Measurements from ENCODE around the gene KCTD4. TPM values are rescaled to one million over a fixed set of nuclear protein-coding genes. Genes with fewer than 3 reads are reported as not detected.
A peak's percentile ranks its signal among the peaks of the same experiment; 100 is the strongest.

Gene KCTD4
- total RNA-seq, 2 donors from 2014 or later = not detected

GRCh38 chr13:45198041-45198440 is 2.8 kb downstream of the KCTD4 start:
- H3K36me3 ChIP-seq = no peaks in the 10 kb centered on the region
- peaks cover 14 to 17% of the 10 kb centered on the region in 2 donors for H3K4me1 ChIP-seq (ENCODE audit: control insufficient read depth in 1 of 2, low read depth in 2 of 2)
- H3K9me3 ChIP-seq = no peaks in the 10 kb centered on the region
- ATAC-seq (ENCODE audit: insufficient number of reproducible peaks, low FRiP score, low read depth) = no peak
- H3K4me3 ChIP-seq = no peak overlapping the region
- no peak overlapping the region for H3K27ac ChIP-seq
- no peak for DNase-seq (ENCODE audit: low spot score)
- no peaks in the 10 kb centered on the region for H3K27me3 ChIP-seq (replicated peaks; ENCODE audit: insufficient read depth)
- TF ChIP-seq CTCF (IDR thresholded peaks at IDR 0.05) = no peak

- Histone ChIP-seq H3K9me3 (no peaks in the 10 kb centered on the region), H3K4me1 (ENCODE audit: control insufficient read depth in 1 of 2, low read depth in 2 of 2) (peaks cover 14 to 17% of the 10 kb centered on the region in 2 donors), H3K27me3 (replicated peaks; ENCODE audit: insufficient read depth) (no peaks in the 10 kb centered on the region), H3K27ac (no peak overlapping the region), H3K4me3 (no peak overlapping the region), H3K36me3 (no peaks in the 10 kb centered on the region)
- no peak for ATAC-seq (ENCODE audit: insufficient number of reproducible peaks, low FRiP score, low read depth)
- no peak for DNase-seq (ENCODE audit: low spot score)
- TF ChIP-seq CTCF (IDR thresholded peaks at IDR 0.05) = no peak
Observed at GRCh38 chr13:45196622-45197021, 4.2 kb downstream of the KCTD4 start.

GRCh38 chr13:45196096-45196495 is 4.7 kb downstream of the KCTD4 start:
- ATAC-seq (ENCODE audit: insufficient number of reproducible peaks, low FRiP score, low read depth) = no peak
- Histone ChIP-seq H3K27ac (no peak overlapping the region), H3K4me3 (no peak overlapping the region), H3K9me3 (no peaks in the 10 kb centered on the region), H3K27me3 (replicated peaks; ENCODE audit: insufficient read depth) (no peaks in the 10 kb centered on the region), H3K4me1 (ENCODE audit: control insufficient read depth in 1 of 2, low read depth in 2 of 2) (peaks cover 14 to 17% of the 10 kb centered on the region in 2 donors), H3K36me3 (no peaks in the 10 kb centered on the region)
- no peak for TF ChIP-seq CTCF (IDR thresholded peaks at IDR 0.05)
- DNase-seq (ENCODE audit: low spot score) = no peak

- peak overlapping the region in 1 of 2 donors; percentile 15 for H3K27ac ChIP-seq
- H3K27me3 ChIP-seq (replicated peaks; ENCODE audit: insufficient read depth) = no peaks in the 10 kb centered on the region
- no peaks in the 10 kb centered on the region for H3K9me3 ChIP-seq
- DNase-seq (ENCODE audit: low spot score) = no peak
- H3K36me3 ChIP-seq = no peaks in the 10 kb centered on the region
- TF ChIP-seq CTCF (IDR thresholded peaks at IDR 0.05) = no peak
- ATAC-seq (ENCODE audit: insufficient number of reproducible peaks, low FRiP score, low read depth) = no peak
- H3K4me3 ChIP-seq = no peak overlapping the region
- H3K4me1 ChIP-seq (ENCODE audit: control insufficient read depth in 1 of 2, low read depth in 2 of 2) = peaks cover 14 to 17% of the 10 kb centered on the region in 2 donors
Observed at GRCh38 chr13:45195421-45195820, 5.4 kb downstream of the KCTD4 start.

GRCh38 chr13:45194081-45194939 is 6.5 kb downstream of the KCTD4 start:
- ATAC-seq (ENCODE audit: insufficient number of reproducible peaks, low FRiP score, low read depth) = no peak

More at GRCh38 chr13:45194081-45194939, 6.5 kb downstream of the KCTD4 start:
- peaks cover 14 to 17% of the 10 kb centered on the region in 2 donors for H3K4me1 ChIP-seq (ENCODE audit: control insufficient read depth in 1 of 2, low read depth in 2 of 2)
- H3K9me3 ChIP-seq = no peaks in the 10 kb centered on the region
- no peaks in the 10 kb centered on the region for H3K27me3 ChIP-seq (replicated peaks; ENCODE audit: insufficient read depth)
- no peak overlapping the region for H3K27ac ChIP-seq
- peak; percentile 41 for TF ChIP-seq CTCF (IDR thresholded peaks at IDR 0.05)
- no peak for DNase-seq (ENCODE audit: low spot score)
- no peak overlapping the region for H3K4me3 ChIP-seq
- H3K36me3 ChIP-seq = no peaks in the 10 kb centered on the region

Data from thoracic aorta (tissue), 2 donors.